Vagina (tissue), 2 donors: Measurements from ENCODE around the gene ATOSB. TPM values are rescaled to one million over a fixed set of nuclear protein-coding genes. Genes with fewer than 3 reads are reported as not detected.

Experiments used
- DNase-seq, 2 donors: peaks; one replicate each; pipeline ENCODE4 v3.0.0-alpha.2; 2017; ENCODE audit errors: extremely low spot score in 2 of 2
- H3K27ac ChIP-seq: fragments of 200-600 bp; sonication (generic); one replicate; pipeline ENCODE4 v1.5.1; 2019
- H3K27me3 ChIP-seq: fragments of 200-600 bp; sonication (generic); one replicate; pipeline ENCODE4 v1.5.1; 2019
- H3K36me3 ChIP-seq, 2 donors: fragments of 200-600 bp; sonication (generic); one replicate each; pipeline ENCODE4 v1.5.1; 2017 to 2019
- H3K4me1 ChIP-seq: fragments of 200-600 bp; sonication (generic); one replicate; pipeline ENCODE4 v1.5.1; 2019
- H3K4me3 ChIP-seq, 2 donors: fragments of 200-600 bp; sonication (generic); 1 replicate in 1 of 2; 2 replicates in 1 of 2; pipeline ENCODE4 v1.5.1; 2016 to 2019
- H3K9me3 ChIP-seq: fragments of 200-600 bp; sonication (generic); one replicate; pipeline ENCODE4 v1.5.1; 2019
- POLR2A ChIP-seq, 2 donors: fragments of 450-650 bp; IDR thresholded peaks; one replicate each; pipeline ENCODE4 v1.6.1; 2017; ENCODE audit warnings: antibody characterized with exemption in 2 of 2, mild to moderate bottlenecking in 2 of 2, moderate library complexity in 2 of 2
- POLR2AphosphoS5 ChIP-seq, 2 donors: sonication (generic); formaldehyde crosslinking; IDR thresholded peaks; one replicate each; pipeline ENCODE4 v1.9.0; 2017; ENCODE audit warnings: antibody characterized with exemption in 2 of 2, mild to moderate bottlenecking in 2 of 2, low read depth in 1 of 2; ENCODE audit not compliant: insufficient read depth in 1 of 2
- intact Hi-C: fragments of 100-400 bp; cut with DNase I; formaldehyde crosslinking; loops from one replicate; pipeline ENCODE4 v1.15.1; 2023
- total RNA-seq: library from RNA; depleted of rRNA; stranded (reverse); fragments of >200 nt; gene quantifications from one replicate; pipeline ENCODE4 v1.2.3, GENCODE V29; 2016
- TF ChIP-seq, protein P1 (sequence below), 3 experiments: fragments of 450-650 bp in 2 of 3; fragments of 200-600 bp in 1 of 3; sonication (generic) in 1 of 3; IDR thresholded peaks; one replicate each; pipeline ENCODE4 v1.5.1; 2017 to 2019; ENCODE audit warnings: antibody characterized with exemption in 3 of 3, mild to moderate bottlenecking in 2 of 3, moderate library complexity in 2 of 3

The ATOSB gene
- total RNA-seq, 1 donor from 2014 or later, result 11.5 TPM

DNA sequence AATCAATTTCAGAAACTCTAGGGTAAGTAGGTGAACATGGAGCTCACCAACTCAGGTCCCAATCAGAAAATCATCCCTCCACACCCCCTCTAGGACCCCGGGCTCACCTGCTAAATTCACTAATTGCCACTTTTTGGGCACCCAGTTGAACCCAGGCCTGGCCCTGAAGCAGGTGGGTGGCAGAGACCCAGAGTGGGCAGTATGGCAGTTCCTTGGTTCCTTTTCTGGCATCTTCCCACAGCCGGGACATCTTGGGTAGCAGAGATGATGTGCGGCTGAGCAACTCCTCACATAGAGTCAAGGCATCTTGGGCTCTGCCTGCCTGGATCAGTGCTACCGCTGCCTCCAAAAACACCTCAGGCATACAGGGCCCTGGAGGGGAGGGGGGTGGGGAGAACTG is 40.3 kb downstream of the ATOSB start:
- Histone ChIP-seq H3K36me3 (no peaks in the 10 kb centered on the region), H3K4me3 (no peak overlapping the region), H3K4me1 (peaks cover 35% of the 10 kb centered on the region), H3K27ac (no peak overlapping the region), H3K27me3 (no peaks in the 10 kb centered on the region), H3K9me3 (no peaks in the 10 kb centered on the region)
- DNase-seq, result no peak
- TF ChIP-seq POLR2AphosphoS5 (IDR thresholded peaks at IDR 0.05; ENCODE audit: insufficient read depth in 1 of 2, low read depth in 1 of 2) (no peak), POLR2A (IDR thresholded peaks at IDR 0.05) (no peak)
- TF ChIP-seq, protein P1, sequence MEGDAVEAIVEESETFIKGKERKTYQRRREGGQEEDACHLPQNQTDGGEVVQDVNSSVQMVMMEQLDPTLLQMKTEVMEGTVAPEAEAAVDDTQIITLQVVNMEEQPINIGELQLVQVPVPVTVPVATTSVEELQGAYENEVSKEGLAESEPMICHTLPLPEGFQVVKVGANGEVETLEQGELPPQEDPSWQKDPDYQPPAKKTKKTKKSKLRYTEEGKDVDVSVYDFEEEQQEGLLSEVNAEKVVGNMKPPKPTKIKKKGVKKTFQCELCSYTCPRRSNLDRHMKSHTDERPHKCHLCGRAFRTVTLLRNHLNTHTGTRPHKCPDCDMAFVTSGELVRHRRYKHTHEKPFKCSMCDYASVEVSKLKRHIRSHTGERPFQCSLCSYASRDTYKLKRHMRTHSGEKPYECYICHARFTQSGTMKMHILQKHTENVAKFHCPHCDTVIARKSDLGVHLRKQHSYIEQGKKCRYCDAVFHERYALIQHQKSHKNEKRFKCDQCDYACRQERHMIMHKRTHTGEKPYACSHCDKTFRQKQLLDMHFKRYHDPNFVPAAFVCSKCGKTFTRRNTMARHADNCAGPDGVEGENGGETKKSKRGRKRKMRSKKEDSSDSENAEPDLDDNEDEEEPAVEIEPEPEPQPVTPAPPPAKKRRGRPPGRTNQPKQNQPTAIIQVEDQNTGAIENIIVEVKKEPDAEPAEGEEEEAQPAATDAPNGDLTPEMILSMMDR (IDR thresholded peaks at IDR 0.05), result no peak
- intact Hi-C loops, result no loop called here

DNA sequence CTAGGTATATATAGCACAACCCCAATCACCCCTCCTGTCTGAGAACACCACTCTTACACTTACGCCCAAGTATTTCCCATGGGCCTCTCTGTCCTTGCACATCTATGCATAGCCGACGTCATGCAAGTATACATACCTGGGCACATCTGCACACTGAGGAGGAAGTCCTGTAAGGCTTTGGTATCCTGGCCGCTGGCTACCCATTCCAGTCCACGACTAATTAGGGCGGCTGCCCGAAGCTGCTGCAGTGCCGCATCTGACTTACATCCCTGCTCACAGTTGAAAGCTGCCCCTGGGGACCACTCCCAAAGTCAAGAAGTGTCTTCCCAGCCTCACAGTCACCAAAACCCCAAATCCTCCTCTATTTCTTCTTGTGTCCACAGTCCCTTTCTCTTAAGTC is 40.9 kb downstream of the ATOSB start:
- Histone ChIP-seq H3K9me3 (no peaks in the 10 kb centered on the region), H3K4me1 (peaks cover 41% of the 10 kb centered on the region), H3K27me3 (no peaks in the 10 kb centered on the region), H3K27ac (no peak overlapping the region), H3K4me3 (no peak overlapping the region), H3K36me3 (no peaks in the 10 kb centered on the region)
- no peak for DNase-seq
- no peak for TF ChIP-seq POLR2A (IDR thresholded peaks at IDR 0.05)
- TF ChIP-seq, protein P1 (IDR thresholded peaks at IDR 0.05), result no peak
- intact Hi-C loops, result no loop called here

DNA sequence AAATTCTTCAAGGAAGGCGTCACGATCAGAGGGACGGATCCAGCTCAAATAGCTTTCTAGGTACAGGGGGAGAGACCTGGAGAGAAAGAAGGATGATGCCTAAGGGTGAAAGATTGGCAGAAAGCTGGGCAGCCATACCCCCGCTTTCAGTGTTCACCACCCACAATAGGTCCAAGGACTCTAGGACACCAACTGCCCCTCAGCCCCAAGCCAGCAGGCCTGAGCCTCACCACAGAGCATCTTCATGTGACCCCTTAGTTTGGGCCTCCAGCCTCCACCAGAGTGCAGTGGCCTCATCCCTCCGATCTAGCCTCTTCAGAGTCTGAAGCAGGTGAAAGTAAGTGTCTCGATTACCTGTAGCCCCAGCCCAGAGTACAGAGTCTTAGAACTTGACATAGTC is 41.5 kb downstream of the ATOSB start:
- intact Hi-C loops, result no loop called here
- no peak overlapping the region for H3K27ac ChIP-seq
- TF ChIP-seq POLR2AphosphoS5 (IDR thresholded peaks at IDR 0.05; ENCODE audit: insufficient read depth in 1 of 2, low read depth in 1 of 2) (no peak), POLR2A (IDR thresholded peaks at IDR 0.05) (no peak)
- TF ChIP-seq, protein P1 (IDR thresholded peaks at IDR 0.05), result no peak
- no peaks in the 10 kb centered on the region for H3K9me3 ChIP-seq
- no peaks in the 10 kb centered on the region for H3K36me3 ChIP-seq
- no peak for DNase-seq
- H3K27me3 ChIP-seq, result no peaks in the 10 kb centered on the region
- H3K4me3 ChIP-seq, result no peak overlapping the region
- H3K4me1 ChIP-seq, result peaks cover 44% of the 10 kb centered on the region

DNA sequence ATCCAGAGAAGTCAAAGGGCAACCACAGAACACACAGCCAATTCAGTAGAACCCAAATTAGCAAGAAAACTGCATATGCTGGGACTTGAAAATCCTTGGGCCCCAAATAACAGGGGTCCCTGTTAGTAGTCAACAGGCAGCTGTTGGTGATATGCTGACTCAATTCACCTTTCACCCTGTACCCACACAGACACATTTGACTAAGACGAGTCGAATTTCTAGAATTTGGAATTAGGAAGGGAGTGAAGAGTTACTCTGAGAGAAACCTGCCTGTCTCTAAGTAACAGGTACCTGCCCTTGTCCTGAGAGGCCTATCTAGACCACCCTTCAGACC is 42.4 kb downstream of the ATOSB start:
- intact Hi-C loops, result no loop called here
- no peak for TF ChIP-seq POLR2A (IDR thresholded peaks at IDR 0.05)
- TF ChIP-seq, protein P1 (IDR thresholded peaks at IDR 0.05), result no peak
- no peak for TF ChIP-seq POLR2AphosphoS5 (IDR thresholded peaks at IDR 0.05; ENCODE audit: insufficient read depth in 1 of 2, low read depth in 1 of 2)
- Histone ChIP-seq H3K4me3 (peak overlapping the region in 1 of 2 donors; percentile 74), H3K36me3 (peaks cover 0 to under 1% of the 10 kb centered on the region in 2 donors), H3K27ac (peak overlapping the region; percentile 96), H3K9me3 (no peaks in the 10 kb centered on the region), H3K4me1 (peaks cover 44% of the 10 kb centered on the region), H3K27me3 (no peaks in the 10 kb centered on the region)
- DNase-seq, result no peak

DNA sequence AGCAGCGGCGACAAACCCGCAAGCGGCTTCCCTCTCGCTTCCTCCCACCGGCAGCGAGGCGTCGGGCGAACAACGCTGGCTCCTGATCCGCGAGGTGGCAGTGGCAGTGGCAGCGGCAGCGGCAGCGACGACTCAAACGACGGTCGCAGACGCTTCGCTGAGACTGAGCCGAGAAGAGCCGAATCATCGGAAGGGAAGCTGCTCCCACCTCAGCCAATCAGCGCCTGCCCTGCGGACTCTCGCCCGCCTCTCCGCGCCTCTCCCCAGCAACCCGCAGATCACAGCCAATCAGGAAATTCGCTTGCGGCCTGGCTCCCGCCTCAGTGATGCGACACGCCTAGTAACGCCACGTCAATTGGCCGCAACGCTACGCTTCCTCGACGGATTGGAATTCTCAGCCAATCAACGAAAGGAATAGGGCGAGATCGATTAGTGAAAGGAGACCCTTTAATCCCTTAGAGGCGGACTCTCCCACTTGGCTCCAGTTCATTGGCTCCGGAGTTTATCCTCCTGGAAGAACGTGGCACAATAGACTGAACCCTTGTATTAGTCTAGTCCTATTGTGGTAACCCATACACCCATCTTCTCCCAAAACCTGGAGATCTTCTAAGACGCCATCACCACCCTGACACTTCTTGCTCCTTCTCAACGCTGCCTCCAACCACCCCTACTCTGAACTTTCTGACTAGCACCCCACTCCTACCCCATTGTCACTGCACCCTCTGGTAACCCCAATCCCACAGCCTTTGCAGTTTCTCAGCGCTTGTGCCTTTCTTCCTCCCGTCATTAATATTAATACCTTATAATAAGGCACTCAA is 43.0 kb downstream of the ATOSB start, which contains the start of gene VCP:
TSS of gene VCP (minus strand) at position 165 of the 818 bp plus-strand sequence. CDS start 272 bp downstream, outside the sequence.
- Histone ChIP-seq H3K27ac (peak within 1 kb of the TSS; percentile 96), H3K27me3 (no peaks in the 10 kb centered on the region), H3K36me3 (peaks cover 0 to 6% of the 10 kb centered on the region in 2 donors), H3K4me1 (peaks cover 42% of the 10 kb centered on the region), H3K4me3 (peak within 1 kb of the TSS; percentile 68 to 74), H3K9me3 (no peaks in the 10 kb centered on the region)
- TF ChIP-seq, protein P1 (IDR thresholded peaks at IDR 0.05), result no peak
- TF ChIP-seq POLR2A (IDR thresholded peaks at IDR 0.05), result peak in 1 of 2 donors; percentile 88
- TF ChIP-seq POLR2AphosphoS5 (IDR thresholded peaks at IDR 0.05; ENCODE audit: insufficient read depth in 1 of 2, low read depth in 1 of 2), result peak; percentile 90 to 93
- peak; percentile 98 to 99 for DNase-seq
- intact Hi-C loops, result no loop called here
